ENCODE data around the gene MFAP2. TPM values are rescaled to one million over a fixed set of nuclear protein-coding genes. Genes with fewer than 3 reads are reported as not detected.
"Not testable (repeated sequence)": the region's sequence is repeated elsewhere in the genome, so short reads cannot be mapped to it uniquely, and the experiment has no call there.

MFAP2 gene
- total RNA-seq, 1 donor from 2014 or later, result 170 TPM

GRCh38 chr1:16944038-16944437 lies 36.4 kb downstream of the MFAP2 start:
- DNase-seq (ENCODE audit: low spot score, unreplicated experiment), result no peak
- no peak for TF ChIP-seq CTCF (IDR thresholded peaks at IDR 0.05; ENCODE audit: unreplicated experiment)
- no peak overlapping the region for H3K4me3 Mint-ChIP-seq (ENCODE audit: low read depth)
- H3K4me1 Mint-ChIP-seq (ENCODE audit: low read depth), result no peaks in the 10 kb centered on the region
- no peak overlapping the region for H3K27ac Mint-ChIP-seq
- H3K9me3 Mint-ChIP-seq (ENCODE audit: low read depth), result no peaks in the 10 kb centered on the region
- no peaks in the 10 kb centered on the region for H3K27me3 Mint-ChIP-seq
- H3K36me3 Mint-ChIP-seq (ENCODE audit: insufficient read depth), result peaks cover 3% of the 10 kb centered on the region

- not testable (repeated sequence) for DNase-seq (ENCODE audit: low spot score, unreplicated experiment); H3K36me3 Mint-ChIP-seq (ENCODE audit: insufficient read depth); H3K4me1 Mint-ChIP-seq (ENCODE audit: low read depth); H3K27me3 Mint-ChIP-seq; H3K9me3 Mint-ChIP-seq (ENCODE audit: low read depth)
- Mint-ChIP-seq H3K4me3 (ENCODE audit: low read depth) (peak overlapping the region; percentile 26), H3K27ac (peak overlapping the region; percentile 29)
Measured at GRCh38 chr1:16939386-16940180, 40.8 kb downstream of the MFAP2 start.

GRCh38 chr1:16938351-16939321 lies 41.8 kb downstream of the MFAP2 start:
- no peak for DNase-seq (ENCODE audit: low spot score, unreplicated experiment)
- Mint-ChIP-seq H3K4me1 (ENCODE audit: low read depth) (no peaks in the 10 kb centered on the region), H3K27ac (no peak overlapping the region), H3K9me3 (ENCODE audit: low read depth) (no peaks in the 10 kb centered on the region), H3K27me3 (no peaks in the 10 kb centered on the region), H3K36me3 (ENCODE audit: insufficient read depth) (peaks cover 3% of the 10 kb centered on the region), H3K4me3 (ENCODE audit: low read depth) (no peak overlapping the region)
- no peak for TF ChIP-seq CTCF (IDR thresholded peaks at IDR 0.05; ENCODE audit: unreplicated experiment)

- not testable (repeated sequence) for H3K4me1 Mint-ChIP-seq (ENCODE audit: low read depth); H3K27ac Mint-ChIP-seq; H3K27me3 Mint-ChIP-seq; H3K9me3 Mint-ChIP-seq (ENCODE audit: low read depth); H3K4me3 Mint-ChIP-seq (ENCODE audit: low read depth); H3K36me3 Mint-ChIP-seq (ENCODE audit: insufficient read depth); DNase-seq (ENCODE audit: low spot score, unreplicated experiment)
Measured at GRCh38 chr1:16936580-16936979, 43.8 kb downstream of the MFAP2 start.

DNA sequence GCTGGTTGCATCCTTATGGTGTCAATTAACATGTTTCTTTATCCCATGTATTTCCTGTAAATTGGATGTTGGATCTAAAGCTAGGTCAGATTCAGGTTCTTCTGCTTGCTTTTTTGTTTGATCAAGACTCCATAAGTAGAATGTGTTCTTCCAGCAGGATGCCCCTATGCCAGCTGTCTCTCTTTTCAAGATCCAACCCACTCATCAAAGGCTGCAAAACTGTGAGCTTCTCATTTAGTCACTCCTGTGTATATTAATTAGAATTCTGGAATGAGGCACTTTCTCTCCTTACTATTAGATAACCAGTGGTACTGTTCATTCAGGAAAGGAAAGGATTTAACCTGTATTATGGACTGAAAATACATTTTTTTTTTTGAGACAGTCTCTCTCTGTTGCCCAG lies 46.5 kb downstream of the MFAP2 start:
- not testable (repeated sequence) for H3K4me3 Mint-ChIP-seq (ENCODE audit: low read depth); H3K27ac Mint-ChIP-seq; H3K9me3 Mint-ChIP-seq (ENCODE audit: low read depth); DNase-seq (ENCODE audit: low spot score, unreplicated experiment); H3K4me1 Mint-ChIP-seq (ENCODE audit: low read depth); H3K36me3 Mint-ChIP-seq (ENCODE audit: insufficient read depth); H3K27me3 Mint-ChIP-seq

DNA sequence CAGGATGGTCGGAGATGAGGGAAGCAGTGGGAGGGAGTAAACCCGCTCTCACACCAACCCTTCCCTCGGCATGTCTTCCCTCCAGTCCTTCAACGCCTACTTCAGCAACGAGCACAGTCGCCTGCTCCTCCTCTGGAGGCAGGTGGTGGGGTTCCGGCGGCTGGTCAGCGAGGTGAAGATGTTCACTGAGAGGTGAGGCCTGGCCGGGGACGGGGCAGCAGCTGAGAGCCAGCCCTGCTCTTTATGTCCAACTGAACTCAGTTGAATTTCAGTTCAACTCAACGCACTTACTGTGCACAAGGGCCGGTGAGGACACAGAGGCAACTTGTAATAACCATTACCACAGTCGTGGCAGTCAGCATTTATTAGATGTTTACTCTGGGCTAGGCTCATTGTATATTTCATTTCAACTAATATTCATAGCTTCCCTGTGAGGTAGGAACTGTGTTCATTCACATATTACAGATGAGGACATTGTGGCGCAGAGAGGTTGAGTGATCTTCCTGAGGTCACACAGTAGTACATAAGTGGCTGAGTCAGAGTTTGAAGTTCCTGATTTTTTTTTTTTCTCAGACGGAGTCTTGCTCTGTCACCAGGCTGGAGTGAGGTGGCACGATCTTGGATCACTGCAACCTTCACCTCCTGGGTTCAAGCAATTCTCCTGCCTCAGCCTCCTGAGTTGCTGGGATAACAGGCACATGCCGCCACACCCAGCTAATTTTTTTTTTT lies 49.0 kb downstream of the MFAP2 start:
- not testable (repeated sequence) for H3K27me3 Mint-ChIP-seq

DNA sequence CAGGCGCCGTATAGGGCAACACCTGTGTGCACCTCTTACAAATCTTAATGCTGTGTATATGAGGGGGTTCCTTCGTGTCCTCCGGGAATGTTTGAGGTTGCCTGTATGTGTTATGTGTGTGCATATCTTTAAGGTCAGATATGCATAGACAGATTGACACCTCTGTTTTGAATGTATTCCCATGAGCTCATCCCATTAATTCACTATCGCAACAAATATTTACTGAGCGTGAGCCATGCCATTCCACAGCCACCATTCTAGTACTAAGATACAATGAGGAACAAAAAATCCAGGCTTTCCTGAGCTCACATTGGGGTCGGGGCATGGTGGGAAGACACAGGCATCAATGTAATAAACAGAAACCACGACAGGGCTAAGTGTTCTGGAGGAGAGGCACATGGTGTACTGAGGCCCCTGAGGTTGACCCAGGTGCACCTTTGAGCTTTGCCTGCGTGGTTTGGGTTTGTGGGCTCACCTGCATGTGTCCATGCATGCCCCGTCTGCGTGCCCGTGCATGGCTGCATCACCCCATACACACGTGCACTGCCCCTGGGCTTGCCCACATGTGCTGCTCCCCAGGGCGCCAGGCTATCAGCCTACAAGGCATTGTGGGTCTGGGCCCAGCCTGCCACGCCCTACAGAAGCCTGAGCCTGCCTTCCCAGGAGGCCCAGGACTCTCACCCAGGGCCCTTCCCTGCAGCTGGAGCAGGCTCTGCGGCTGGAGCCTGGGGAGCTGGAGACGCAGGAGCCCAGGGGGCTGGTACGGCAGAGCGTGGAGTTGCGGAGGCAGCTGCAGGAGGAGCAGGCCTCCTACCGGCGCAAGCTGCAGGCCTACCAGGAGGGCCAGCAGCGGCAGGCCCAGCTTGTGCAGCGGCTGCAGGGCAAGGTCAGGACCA lies 51.0 kb downstream of the MFAP2 start:
- not testable (repeated sequence) for H3K36me3 Mint-ChIP-seq (ENCODE audit: insufficient read depth); H3K27me3 Mint-ChIP-seq; DNase-seq (ENCODE audit: low spot score, unreplicated experiment); H3K4me3 Mint-ChIP-seq (ENCODE audit: low read depth); H3K9me3 Mint-ChIP-seq (ENCODE audit: low read depth); H3K27ac Mint-ChIP-seq
- H3K4me1 Mint-ChIP-seq (ENCODE audit: low read depth), result peaks cover 15% of the 10 kb centered on the region

More for the DNA sequence above, 49.0 kb downstream of the MFAP2 start:
- DNase-seq (ENCODE audit: low spot score, unreplicated experiment); H3K36me3 Mint-ChIP-seq (ENCODE audit: insufficient read depth); H3K9me3 Mint-ChIP-seq (ENCODE audit: low read depth); H3K27ac Mint-ChIP-seq; H3K4me3 Mint-ChIP-seq (ENCODE audit: low read depth): not testable (repeated sequence)
- H3K4me1 Mint-ChIP-seq (ENCODE audit: low read depth), result peaks cover 11% of the 10 kb centered on the region

Measured in progenitor cell of endocrine pancreas (in vitro differentiated cells).